CD4-positive, alpha-beta T cell treated with Interleukin-4 for 1 hour (primary cell): ENCODE results near the gene TMEM47.

Source experiments
- DNase-seq, 2 donors: peaks; one replicate each; pipeline ENCODE4 v3.0.0-alpha.2; 2020 to 2022

TMEM47 gene

GRCh38 chrX:34584781-34585180 is 72.3 kb downstream of the TMEM47 start:
- DNase-seq, result no peak

GRCh38 chrX:34580069-34580468 is 77.0 kb downstream of the TMEM47 start:
- no peak for DNase-seq

GRCh38 chrX:34578237-34578636 is 78.8 kb downstream of the TMEM47 start:
- no peak for DNase-seq
